ENCODE data around the gene RFX4. TPM values are rescaled to one million over a fixed set of nuclear protein-coding genes. Genes with fewer than 3 reads are reported as not detected.

Gene RFX4
- total RNA-seq, 1 donor from 2014 or later = not detected

DNA sequence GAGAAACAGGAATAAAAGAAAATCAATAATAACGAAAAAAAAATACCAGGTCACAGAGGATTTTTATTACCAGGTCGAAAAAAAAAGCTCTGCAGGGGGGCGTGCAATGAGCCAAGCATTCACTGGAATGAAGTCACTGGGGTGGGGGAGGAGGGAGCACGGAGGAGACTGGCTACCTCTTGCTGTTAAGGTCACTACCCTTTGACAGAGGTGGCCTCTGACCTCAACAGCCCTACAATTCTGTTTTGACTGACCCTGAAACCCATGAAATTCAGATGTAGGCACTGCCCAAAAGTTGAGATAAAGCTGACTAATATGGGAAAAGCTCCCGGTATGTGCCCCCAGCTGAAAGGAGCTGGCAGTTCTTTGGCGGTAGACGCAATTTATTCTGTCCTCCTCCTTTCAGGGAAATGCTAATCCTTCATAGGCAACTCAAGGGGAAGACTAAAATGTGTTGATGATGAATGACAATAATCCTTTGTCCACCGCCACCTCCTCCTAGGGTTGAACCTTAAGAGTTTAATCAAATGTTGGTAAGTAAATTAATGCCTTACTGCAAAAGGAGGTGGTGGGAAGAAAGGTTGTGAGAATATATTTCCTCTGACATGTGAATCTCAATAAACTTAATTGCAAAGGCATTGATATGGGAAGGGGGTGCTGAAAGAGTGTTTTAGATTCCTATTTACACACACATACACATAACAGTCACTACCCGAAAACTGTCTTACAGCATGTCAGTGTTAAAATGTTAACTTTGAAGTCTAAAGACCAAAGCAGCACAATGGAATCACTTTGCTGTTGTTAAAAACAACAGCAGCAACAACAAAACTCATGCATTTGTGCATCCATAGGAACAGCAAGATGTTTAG, 185.4 kb downstream of the RFX4 start:
- Histone ChIP-seq H3K4me1 (peaks cover 21% of the 10 kb centered on the region), H3K9me3 (no peaks in the 10 kb centered on the region), H3K27ac (no peak overlapping the region), H3K4me3 (no peak overlapping the region), H3K36me3 (no peaks in the 10 kb centered on the region), H3K27me3 (no peaks in the 10 kb centered on the region)
- intact Hi-C loops (cut with DNase I) = no loop called here
- DNase-seq (no peak), ATAC-seq (no peak)
- TF ChIP-seq, protein P1, sequence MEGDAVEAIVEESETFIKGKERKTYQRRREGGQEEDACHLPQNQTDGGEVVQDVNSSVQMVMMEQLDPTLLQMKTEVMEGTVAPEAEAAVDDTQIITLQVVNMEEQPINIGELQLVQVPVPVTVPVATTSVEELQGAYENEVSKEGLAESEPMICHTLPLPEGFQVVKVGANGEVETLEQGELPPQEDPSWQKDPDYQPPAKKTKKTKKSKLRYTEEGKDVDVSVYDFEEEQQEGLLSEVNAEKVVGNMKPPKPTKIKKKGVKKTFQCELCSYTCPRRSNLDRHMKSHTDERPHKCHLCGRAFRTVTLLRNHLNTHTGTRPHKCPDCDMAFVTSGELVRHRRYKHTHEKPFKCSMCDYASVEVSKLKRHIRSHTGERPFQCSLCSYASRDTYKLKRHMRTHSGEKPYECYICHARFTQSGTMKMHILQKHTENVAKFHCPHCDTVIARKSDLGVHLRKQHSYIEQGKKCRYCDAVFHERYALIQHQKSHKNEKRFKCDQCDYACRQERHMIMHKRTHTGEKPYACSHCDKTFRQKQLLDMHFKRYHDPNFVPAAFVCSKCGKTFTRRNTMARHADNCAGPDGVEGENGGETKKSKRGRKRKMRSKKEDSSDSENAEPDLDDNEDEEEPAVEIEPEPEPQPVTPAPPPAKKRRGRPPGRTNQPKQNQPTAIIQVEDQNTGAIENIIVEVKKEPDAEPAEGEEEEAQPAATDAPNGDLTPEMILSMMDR (IDR thresholded peaks at IDR 0.05) = no peak

DNA sequence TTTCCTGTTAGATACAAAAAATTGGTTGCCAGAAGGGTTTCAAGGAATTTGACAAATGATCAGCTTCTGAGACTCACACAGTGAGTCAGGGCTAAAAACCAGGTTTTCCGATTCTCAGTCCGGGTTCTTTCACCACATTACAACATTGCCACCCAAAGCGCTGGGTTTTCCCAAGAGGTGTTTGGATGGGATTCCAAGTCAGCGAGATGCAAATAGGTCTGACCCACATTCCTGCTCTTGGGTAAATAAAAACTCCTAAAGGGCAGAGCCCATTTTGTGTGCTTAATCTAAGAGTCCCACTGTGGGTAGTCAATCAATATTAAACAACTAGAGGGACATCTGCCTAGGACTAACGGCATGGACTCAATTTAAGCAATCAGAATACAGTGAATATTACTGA, 186.3 kb downstream of the RFX4 start:
- no peaks in the 10 kb centered on the region for H3K27me3 ChIP-seq
- H3K4me3 ChIP-seq = no peak overlapping the region
- H3K27ac ChIP-seq = no peak overlapping the region
- H3K4me1 ChIP-seq = peaks cover 21% of the 10 kb centered on the region
- no peak for ATAC-seq
- DNase-seq = no peak
- no peaks in the 10 kb centered on the region for H3K36me3 ChIP-seq
- intact Hi-C loops (cut with DNase I) = no loop called here
- TF ChIP-seq, protein P1 (IDR thresholded peaks at IDR 0.05) = no peak
- H3K9me3 ChIP-seq = no peaks in the 10 kb centered on the region

DNA sequence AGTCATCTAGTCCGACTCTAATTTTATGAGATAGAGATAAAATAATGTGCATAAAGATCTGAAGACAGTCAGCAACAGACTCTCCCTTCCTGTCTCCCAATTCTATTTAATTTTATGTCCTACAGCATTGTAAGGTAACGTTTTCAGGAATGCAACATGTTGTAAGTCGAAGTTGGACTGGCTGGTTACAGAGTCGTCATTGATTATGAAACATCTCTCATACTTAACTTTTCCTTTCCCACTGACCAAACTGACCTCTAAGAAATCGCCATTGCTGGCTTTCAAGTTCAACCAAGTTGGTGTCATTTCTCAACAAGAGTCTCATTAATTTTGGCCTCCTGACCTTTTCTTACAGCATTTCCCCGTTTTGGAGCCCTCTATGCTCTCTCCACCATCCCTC, 186.7 kb downstream of the RFX4 start:
- Histone ChIP-seq H3K9me3 (no peaks in the 10 kb centered on the region), H3K4me3 (no peak overlapping the region), H3K27ac (no peak overlapping the region), H3K4me1 (peaks cover 21% of the 10 kb centered on the region), H3K36me3 (no peaks in the 10 kb centered on the region), H3K27me3 (no peaks in the 10 kb centered on the region)
- DNase-seq (no peak), ATAC-seq (no peak)
- TF ChIP-seq, protein P1 (IDR thresholded peaks at IDR 0.05) = no peak
- intact Hi-C loops (cut with DNase I) = no loop called here

DNA sequence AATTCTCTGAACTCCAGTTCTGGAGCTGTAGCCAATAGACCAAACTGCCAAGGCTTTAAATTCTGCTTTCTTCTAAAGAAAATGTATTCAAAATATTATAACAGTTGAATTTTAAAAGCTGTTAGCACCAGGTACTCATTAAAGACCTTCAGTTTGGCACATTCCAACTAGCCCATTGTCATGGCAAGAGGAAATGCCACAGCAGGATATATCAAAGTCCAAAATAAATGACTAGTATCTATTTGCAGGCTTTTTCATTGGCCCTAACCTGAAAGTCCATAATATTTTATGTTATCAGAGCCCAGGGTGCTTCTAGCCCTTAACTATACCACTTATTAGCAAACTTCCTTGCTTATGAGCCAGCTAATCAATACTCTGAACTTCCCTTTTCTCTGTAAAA, 188.6 kb downstream of the RFX4 start:
- ATAC-seq = no peak

DNA sequence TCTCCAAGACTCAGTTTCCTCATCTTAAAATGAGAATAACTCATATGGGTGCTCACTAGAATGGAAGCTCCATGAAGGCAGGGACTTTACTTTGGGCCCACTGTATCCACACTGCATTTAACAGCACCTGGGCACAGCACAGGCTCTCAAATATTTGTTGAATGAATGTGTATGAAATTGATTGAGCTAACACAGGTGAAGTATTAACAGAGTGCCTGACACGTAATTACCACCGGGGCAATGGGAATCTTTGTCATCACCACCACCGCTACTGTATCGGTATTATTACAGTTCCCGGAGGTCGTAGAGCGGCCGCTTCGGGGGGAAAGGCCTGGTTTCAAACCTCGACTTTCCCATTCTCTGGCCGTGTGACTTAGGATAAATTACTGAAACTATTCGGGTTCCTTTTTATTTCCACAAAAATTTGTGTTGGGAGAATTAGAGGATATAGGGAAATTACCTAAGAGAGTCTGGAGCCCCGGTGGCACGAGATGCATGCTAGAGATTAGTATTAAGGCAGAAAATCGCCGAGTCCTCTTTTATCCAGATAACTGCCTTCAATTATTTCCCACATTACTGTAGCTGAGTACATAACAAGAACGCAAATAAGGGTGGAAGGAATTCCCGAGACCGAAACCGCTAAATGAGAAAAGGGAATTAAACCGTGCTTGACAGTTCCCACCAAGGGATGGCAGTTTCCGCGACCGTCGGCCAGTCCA, 190.6 kb downstream of the RFX4 start:
- TF ChIP-seq, protein P1 (IDR thresholded peaks at IDR 0.05) = no peak
- intact Hi-C loops (cut with DNase I) = no loop called here
- H3K27ac ChIP-seq = peak overlapping the region; percentile 97
- peak overlapping the region; percentile 90 for H3K4me3 ChIP-seq
- DNase-seq (no peak), ATAC-seq (no peak)
- peaks cover 17% of the 10 kb centered on the region for H3K4me1 ChIP-seq
- no peaks in the 10 kb centered on the region for H3K9me3 ChIP-seq
- H3K27me3 ChIP-seq = no peaks in the 10 kb centered on the region
- no peaks in the 10 kb centered on the region for H3K36me3 ChIP-seq

More for the DNA sequence above, 188.6 kb downstream of the RFX4 start:
- no peaks in the 10 kb centered on the region for H3K27me3 ChIP-seq
- DNase-seq = no peak
- intact Hi-C loops (cut with DNase I) = no loop called here
- no peaks in the 10 kb centered on the region for H3K36me3 ChIP-seq
- no peak overlapping the region for H3K27ac ChIP-seq
- peaks cover 29% of the 10 kb centered on the region for H3K4me1 ChIP-seq
- TF ChIP-seq, protein P1 (IDR thresholded peaks at IDR 0.05) = no peak
- H3K4me3 ChIP-seq = no peak overlapping the region
- no peaks in the 10 kb centered on the region for H3K9me3 ChIP-seq
